Lower leg skin (tissue), 3 donors: ENCODE results near the gene KANK4.

Experiments used
- CTCF ChIP-seq, 3 donors: fragments of 450-650 bp; IDR thresholded peaks; one replicate each; pipeline ENCODE4 v1.5.1; 2016; ENCODE audit warnings: antibody characterized with exemption in 3 of 3, mild to moderate bottlenecking in 3 of 3, moderate library complexity in 2 of 3
- POLR2A ChIP-seq, 2 donors: fragments of 450-650 bp; IDR thresholded peaks; one replicate each; pipeline ENCODE4 v1.6.1; 2016 to 2017; ENCODE audit warnings: antibody characterized with exemption in 2 of 2, mild to moderate bottlenecking in 1 of 2, moderate library complexity in 1 of 2

GRCh38 chr1:62237361-62237760, 81.9 kb downstream of the KANK4 start:
- TF ChIP-seq CTCF (IDR thresholded peaks at IDR 0.05) (no peak), POLR2A (IDR thresholded peaks at IDR 0.05) (no peak)
